DND-41 (cell line): Measurements from ENCODE around the gene POU5F2.

Experiments used
- ATAC-seq: fragments of 200-7000 bp; cut with Tn5 transposase; 3 replicates; pipeline ENCODE4 v1.9.1; 2021; ENCODE audit warnings: low read depth; ENCODE audit not compliant: insufficient read depth
- DNase-seq: peaks from one replicate; pipeline ENCODE4 v3.0.0-alpha.2; 2020
- H2AFZ ChIP-seq: 2 replicates; pipeline ENCODE4 v1.6.0; 2012; ENCODE audit warnings: low read depth, low read length
- H3K27ac ChIP-seq: 2 replicates; pipeline ENCODE4 v1.5.1; 2012; ENCODE audit warnings: low read length, inconsistent platforms
- H3K27me3 ChIP-seq: fragments of 200-600 bp; sonication (generic); 2 replicates; pipeline ENCODE4 v1.6.0; 2012; ENCODE audit warnings: low read length, mild to moderate bottlenecking, inconsistent platforms; ENCODE audit not compliant: insufficient read depth, poor library complexity
- H3K36me3 ChIP-seq: 2 replicates; pipeline ENCODE4 v1.5.1; 2012; ENCODE audit warnings: low read length, inconsistent platforms; ENCODE audit not compliant: insufficient read depth
- H3K4me1 ChIP-seq: 2 replicates; pipeline ENCODE4 v1.5.1; 2012; ENCODE audit warnings: mild to moderate bottlenecking, low read length; ENCODE audit not compliant: insufficient read depth
- H3K4me2 ChIP-seq: 2 replicates; pipeline ENCODE4 v1.6.0; 2012; ENCODE audit warnings: mild to moderate bottlenecking, moderate library complexity, low read length, inconsistent platforms; ENCODE audit not compliant: insufficient read depth
- H3K4me3 ChIP-seq, 2 experiments: fragments of 200-600 bp in 1 of 2; shearing (Covaris generic) in 1 of 2; 2 replicates each; pipeline ENCODE4 v1.5.1; 2012 to 2016; ENCODE audit warnings: inconsistent platforms in 2 of 2, low read length in 2 of 2, mild to moderate bottlenecking in 2 of 2, low read depth in 1 of 2, moderate library complexity in 1 of 2
- H3K79me2 ChIP-seq: 2 replicates; pipeline ENCODE4 v1.6.0; 2012; ENCODE audit warnings: low read length, inconsistent platforms; ENCODE audit not compliant: insufficient read depth
- H3K9ac ChIP-seq: 2 replicates; pipeline ENCODE4 v1.6.0; 2012; ENCODE audit warnings: low read depth, mild to moderate bottlenecking, inconsistent platforms, low read length, moderate library complexity
- H3K9me3 ChIP-seq: 2 replicates; pipeline ENCODE4 v1.5.1; 2012; ENCODE audit warnings: low read length, moderate library complexity, mild to moderate bottlenecking, inconsistent platforms; ENCODE audit not compliant: insufficient read depth, severe bottlenecking
- H4K20me1 ChIP-seq: 2 replicates; pipeline ENCODE4 v1.6.0; 2012; ENCODE audit warnings: low read length; ENCODE audit not compliant: insufficient read depth
- EZH2 ChIP-seq: IDR thresholded peaks from 3 replicates; pipeline ENCODE4 v1.6.1; 2012; ENCODE audit warnings: borderline replicate concordance, low read depth, mild to moderate bottlenecking, moderate library complexity, low read length, inconsistent platforms; ENCODE audit not compliant: severe bottlenecking
- TF ChIP-seq, protein P1 (sequence below): IDR thresholded peaks from 2 replicates; pipeline ENCODE4 v1.5.1; 2012; ENCODE audit warnings: borderline replicate concordance, low read length, moderate library complexity, mild to moderate bottlenecking; ENCODE audit not compliant: poor library complexity, severe bottlenecking; ENCODE audit errors: extremely low read depth

POU5F2 gene, protein sequence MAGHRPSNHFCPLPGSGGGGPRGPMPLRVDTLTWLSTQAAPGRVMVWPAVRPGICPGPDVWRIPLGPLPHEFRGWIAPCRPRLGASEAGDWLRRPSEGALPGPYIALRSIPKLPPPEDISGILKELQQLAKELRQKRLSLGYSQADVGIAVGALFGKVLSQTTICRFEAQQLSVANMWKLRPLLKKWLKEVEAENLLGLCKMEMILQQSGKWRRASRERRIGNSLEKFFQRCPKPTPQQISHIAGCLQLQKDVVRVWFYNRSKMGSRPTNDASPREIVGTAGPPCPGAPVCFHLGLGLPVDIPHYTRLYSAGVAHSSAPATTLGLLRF

DNA sequence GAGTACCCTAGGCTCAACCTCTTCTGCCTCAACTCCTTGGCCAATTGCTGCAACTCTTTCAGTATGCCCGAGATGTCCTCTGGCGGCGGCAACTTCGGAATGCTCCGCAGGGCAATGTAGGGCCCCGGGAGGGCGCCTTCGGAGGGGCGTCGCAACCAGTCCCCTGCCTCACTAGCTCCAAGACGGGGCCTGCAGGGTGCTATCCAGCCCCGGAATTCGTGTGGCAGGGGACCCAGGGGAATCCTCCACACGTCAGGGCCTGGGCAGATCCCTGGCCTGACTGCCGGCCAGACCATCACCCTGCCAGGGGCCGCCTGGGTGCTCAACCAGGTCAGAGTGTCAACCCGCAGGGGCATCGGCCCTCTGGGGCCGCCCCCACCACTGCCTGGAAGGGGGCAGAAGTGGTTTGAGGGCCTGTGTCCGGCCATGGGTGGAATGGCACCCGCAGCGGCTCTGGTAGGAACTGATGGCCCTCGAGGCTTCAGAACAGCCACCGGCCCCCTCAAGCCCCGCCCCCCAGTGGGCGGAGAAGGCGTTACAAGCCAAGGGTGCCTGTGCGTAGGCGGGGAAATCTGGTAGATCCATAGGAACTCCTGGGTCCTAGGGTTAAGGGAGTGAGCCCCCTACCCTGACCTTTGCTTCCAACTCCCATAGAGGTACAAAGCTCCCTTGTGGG is at the start of gene POU5F2:
Gene POU5F2 (minus strand): TSS at position 465 of the 676 bp plus-strand sequence. CDS start 37 bp downstream, at position 428.
- H4K20me1 ChIP-seq: no peaks in the 10 kb centered on the region
- no peaks in the 10 kb centered on the region for H3K79me2 ChIP-seq
- H2AFZ ChIP-seq: no peak within 1 kb of the TSS
- no peak within 1 kb of the TSS for H3K4me2 ChIP-seq
- no peak within 1 kb of the TSS for H3K27ac ChIP-seq
- no peak for TF ChIP-seq EZH2
- TF ChIP-seq, protein P1, sequence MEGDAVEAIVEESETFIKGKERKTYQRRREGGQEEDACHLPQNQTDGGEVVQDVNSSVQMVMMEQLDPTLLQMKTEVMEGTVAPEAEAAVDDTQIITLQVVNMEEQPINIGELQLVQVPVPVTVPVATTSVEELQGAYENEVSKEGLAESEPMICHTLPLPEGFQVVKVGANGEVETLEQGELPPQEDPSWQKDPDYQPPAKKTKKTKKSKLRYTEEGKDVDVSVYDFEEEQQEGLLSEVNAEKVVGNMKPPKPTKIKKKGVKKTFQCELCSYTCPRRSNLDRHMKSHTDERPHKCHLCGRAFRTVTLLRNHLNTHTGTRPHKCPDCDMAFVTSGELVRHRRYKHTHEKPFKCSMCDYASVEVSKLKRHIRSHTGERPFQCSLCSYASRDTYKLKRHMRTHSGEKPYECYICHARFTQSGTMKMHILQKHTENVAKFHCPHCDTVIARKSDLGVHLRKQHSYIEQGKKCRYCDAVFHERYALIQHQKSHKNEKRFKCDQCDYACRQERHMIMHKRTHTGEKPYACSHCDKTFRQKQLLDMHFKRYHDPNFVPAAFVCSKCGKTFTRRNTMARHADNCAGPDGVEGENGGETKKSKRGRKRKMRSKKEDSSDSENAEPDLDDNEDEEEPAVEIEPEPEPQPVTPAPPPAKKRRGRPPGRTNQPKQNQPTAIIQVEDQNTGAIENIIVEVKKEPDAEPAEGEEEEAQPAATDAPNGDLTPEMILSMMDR: peak; percentile 25
- no peaks in the 10 kb centered on the region; the same call in 1 of the 2 replicates for H3K36me3 ChIP-seq
- no peak within 1 kb of the TSS for H3K4me3 ChIP-seq
- H3K9ac ChIP-seq: no peak within 1 kb of the TSS
- H3K4me1 ChIP-seq: no peaks in the 10 kb centered on the region
- no peaks in the 10 kb centered on the region for H3K27me3 ChIP-seq
- ATAC-seq (no peak), DNase-seq (no peak)
- H3K9me3 ChIP-seq: no peaks in the 10 kb centered on the region

DNA sequence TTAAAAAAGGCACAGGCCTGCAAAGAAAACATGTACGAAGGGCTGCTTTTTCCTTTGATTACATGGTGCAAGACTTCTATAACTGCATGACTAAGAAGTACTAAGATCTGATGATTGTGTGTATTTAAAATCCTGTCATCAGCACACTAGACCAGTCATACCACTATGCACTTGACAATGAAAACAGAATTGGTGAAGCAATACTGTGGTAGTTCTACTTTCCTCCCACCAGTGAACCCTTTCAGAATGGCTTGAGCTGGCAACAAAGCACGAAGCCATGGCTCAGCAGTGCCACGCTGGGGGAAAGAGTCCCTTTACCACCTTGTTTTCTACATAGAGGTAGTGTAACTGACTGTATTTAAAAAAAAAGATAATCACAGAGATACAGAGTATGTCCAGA is 49.0 kb upstream of the POU5F2 start:
- Histone ChIP-seq H4K20me1 (no peaks in the 10 kb centered on the region), H2AFZ (no peak overlapping the region), H3K36me3 (0 out of 2 replicates have a peak, but pooled peaks cover 6% of the 10 kb centered on the region), H3K4me3 (no peak overlapping the region), H3K27ac (no peak overlapping the region), H3K27me3 (no peaks in the 10 kb centered on the region), H3K4me1 (no peaks in the 10 kb centered on the region), H3K79me2 (no peaks in the 10 kb centered on the region), H3K9me3 (no peaks in the 10 kb centered on the region), H3K9ac (no peak overlapping the region), H3K4me2 (no peak overlapping the region)
- ATAC-seq (no peak), DNase-seq (no peak)
- no peak for TF ChIP-seq EZH2
- TF ChIP-seq, protein P1: no peak

DNA sequence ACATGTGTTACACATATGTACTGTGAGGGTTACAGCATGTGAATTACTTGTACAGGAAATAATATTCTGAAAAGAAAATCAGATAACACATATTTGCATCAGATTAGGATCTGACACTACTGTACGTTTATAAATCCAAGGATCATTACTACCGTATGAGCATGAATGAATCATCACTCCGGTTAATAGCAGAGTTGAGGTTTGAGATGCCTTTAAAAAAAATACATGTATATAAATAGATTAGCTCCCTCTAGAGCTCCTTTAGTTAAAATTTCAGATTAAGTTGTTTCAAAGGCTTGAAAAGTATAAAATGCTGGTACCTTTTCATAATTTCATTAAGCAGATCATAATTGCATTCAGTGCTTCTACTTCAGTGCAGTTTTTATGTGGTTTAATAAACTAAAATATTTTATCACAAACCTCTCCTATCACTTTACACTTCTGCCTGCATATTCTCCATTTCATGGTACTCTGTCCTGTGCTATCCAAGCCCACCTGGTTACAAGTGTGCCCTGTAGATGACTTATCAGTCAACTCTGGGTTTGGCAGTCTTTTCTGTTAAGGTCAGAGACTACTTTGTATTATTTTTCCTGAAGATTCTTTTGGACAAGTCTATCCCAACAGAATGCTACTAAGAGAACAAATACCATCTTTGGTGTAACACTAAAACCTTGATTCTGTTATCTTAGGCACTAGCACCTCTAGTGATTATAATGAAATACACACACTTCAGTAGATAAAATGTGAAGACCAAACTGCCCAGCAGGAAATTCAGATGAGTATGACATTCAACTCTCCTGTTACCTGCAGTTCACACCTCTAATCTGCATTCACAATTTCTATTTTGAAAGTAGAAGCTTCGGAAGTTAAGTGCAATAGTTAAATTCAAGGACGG is 48.0 kb upstream of the POU5F2 start:
- H3K4me1 ChIP-seq: no peaks in the 10 kb centered on the region
- ATAC-seq (no peak), DNase-seq (no peak)
- H4K20me1 ChIP-seq: no peaks in the 10 kb centered on the region
- H3K9me3 ChIP-seq: no peaks in the 10 kb centered on the region
- TF ChIP-seq EZH2: no peak
- no peaks in the 10 kb centered on the region for H3K36me3 ChIP-seq
- H3K79me2 ChIP-seq: no peaks in the 10 kb centered on the region
- no peak overlapping the region for H3K27ac ChIP-seq
- no peak overlapping the region for H3K4me2 ChIP-seq
- no peak overlapping the region for H3K4me3 ChIP-seq
- no peak overlapping the region for H3K9ac ChIP-seq
- H3K27me3 ChIP-seq: no peaks in the 10 kb centered on the region
- H2AFZ ChIP-seq: no peak overlapping the region
